Trophoblast cell (in vitro differentiated cells and primary cell): ENCODE measurements around the gene PLXDC2.

Experiments used
- DNase-seq, 2 donors: peaks; one replicate each; pipeline ENCODE4 v3.0.0-alpha.2; 2016
- H2AFZ ChIP-seq: 2 replicates; pipeline ENCODE4 v1.6.1; 2013; ENCODE audit warnings: low read length, moderate library complexity, mild to moderate bottlenecking; ENCODE audit not compliant: insufficient read depth, poor library complexity
- H2AK5ac ChIP-seq: 2 replicates; pipeline ENCODE4 v1.6.1; 2013; ENCODE audit warnings: mild to moderate bottlenecking, low read length
- H2BK120ac ChIP-seq: 2 replicates; pipeline ENCODE4 v1.6.1; 2013; ENCODE audit warnings: low read length, mild to moderate bottlenecking, moderate library complexity; ENCODE audit not compliant: insufficient read depth, poor library complexity
- H2BK12ac ChIP-seq: 2 replicates; pipeline ENCODE4 v1.6.1; 2013; ENCODE audit warnings: mild to moderate bottlenecking, low read length, moderate library complexity
- H2BK5ac ChIP-seq: 2 replicates; pipeline ENCODE4 v1.6.1; 2013; ENCODE audit warnings: low read length, low read depth, moderate library complexity, mild to moderate bottlenecking; ENCODE audit not compliant: poor library complexity
- H3K14ac ChIP-seq: 2 replicates; pipeline ENCODE4 v1.6.1; 2013; ENCODE audit warnings: mild to moderate bottlenecking, low read length
- H3K18ac ChIP-seq: 2 replicates; pipeline ENCODE4 v1.6.1; 2013; ENCODE audit warnings: mild to moderate bottlenecking, low read length
- H3K23ac ChIP-seq: 2 replicates; pipeline ENCODE4 v1.6.1; 2013; ENCODE audit warnings: low read length
- H3K27ac ChIP-seq: 2 replicates; pipeline ENCODE4 v1.5.1; 2013; ENCODE audit warnings: low read depth, mild to moderate bottlenecking, inconsistent platforms, low read length, moderate library complexity
- H3K27me3 ChIP-seq: 2 replicates; pipeline ENCODE4 v1.6.1; 2013; ENCODE audit warnings: inconsistent platforms, mild to moderate bottlenecking, low read length, moderate library complexity; ENCODE audit not compliant: insufficient read depth
- H3K36me3 ChIP-seq, 2 experiments: 1 replicate in 1 of 2; 2 replicates in 1 of 2; pipeline ENCODE4 v1.6.1; 2013; ENCODE audit warnings: low read length in 2 of 2, mild to moderate bottlenecking in 2 of 2, moderate library complexity in 1 of 2; ENCODE audit not compliant: insufficient read depth in 2 of 2, control insufficient read depth in 1 of 2
- H3K4ac ChIP-seq: 2 replicates; pipeline ENCODE4 v1.6.1; 2013; ENCODE audit warnings: low read depth, mild to moderate bottlenecking, low read length, moderate library complexity
- H3K4me1 ChIP-seq, 2 experiments: 1 replicate in 1 of 2; 2 replicates in 1 of 2; pipeline ENCODE4 v1.6.1; 2013; ENCODE audit warnings: low read length in 2 of 2, mild to moderate bottlenecking in 2 of 2, moderate library complexity in 1 of 2; ENCODE audit not compliant: insufficient read depth in 2 of 2, control insufficient read depth in 1 of 2
- H3K4me2 ChIP-seq: 2 replicates; pipeline ENCODE4 v1.6.1; 2013; ENCODE audit warnings: inconsistent platforms, mild to moderate bottlenecking, low read length, moderate library complexity
- H3K4me3 ChIP-seq: 2 replicates; pipeline ENCODE4 v1.5.1; 2013; ENCODE audit warnings: mild to moderate bottlenecking, low read depth, low read length, inconsistent platforms
- H3K79me1 ChIP-seq: one replicate; pipeline ENCODE4 v1.6.1; 2013; ENCODE audit warnings: low read length
- H3K79me2 ChIP-seq: 2 replicates; pipeline ENCODE4 v1.6.1; 2013; ENCODE audit warnings: low read length, mild to moderate bottlenecking; ENCODE audit not compliant: control insufficient read depth, insufficient read depth, poor library complexity
- H3K9ac ChIP-seq: 2 replicates; pipeline ENCODE4 v1.6.1; 2013; ENCODE audit warnings: mild to moderate bottlenecking, low read length
- H3K9me3 ChIP-seq: 2 replicates; pipeline ENCODE4 v1.6.1; 2013; ENCODE audit warnings: low read depth, mild to moderate bottlenecking, control low read depth, inconsistent platforms, low read length; ENCODE audit not compliant: insufficient read depth
- H4K12ac ChIP-seq: 2 replicates; pipeline ENCODE4 v1.6.1; 2013; ENCODE audit warnings: low read depth, mild to moderate bottlenecking, low read length, moderate library complexity
- H4K8ac ChIP-seq: 2 replicates; pipeline ENCODE4 v1.6.1; 2013; ENCODE audit warnings: low read depth, mild to moderate bottlenecking, low read length, moderate library complexity
- H4K91ac ChIP-seq: one replicate; pipeline ENCODE4 v1.6.1; 2013; ENCODE audit warnings: low read depth, mild to moderate bottlenecking, low read length, moderate library complexity
- WGBS: extraction: QIAGEN DNeasy Blood & Tissue Kit; methylation state at CpG from one replicate; pipeline ENCODE4 v1.1.7; 2013; ENCODE audit warnings: missing lambda C conversion rate; ENCODE audit not compliant: insufficient read length, insufficient coverage; ENCODE audit errors: extremely low coverage; 5-methylcytosine and 5-hydroxymethylcytosine counted together

PLXDC2 gene

DNA sequence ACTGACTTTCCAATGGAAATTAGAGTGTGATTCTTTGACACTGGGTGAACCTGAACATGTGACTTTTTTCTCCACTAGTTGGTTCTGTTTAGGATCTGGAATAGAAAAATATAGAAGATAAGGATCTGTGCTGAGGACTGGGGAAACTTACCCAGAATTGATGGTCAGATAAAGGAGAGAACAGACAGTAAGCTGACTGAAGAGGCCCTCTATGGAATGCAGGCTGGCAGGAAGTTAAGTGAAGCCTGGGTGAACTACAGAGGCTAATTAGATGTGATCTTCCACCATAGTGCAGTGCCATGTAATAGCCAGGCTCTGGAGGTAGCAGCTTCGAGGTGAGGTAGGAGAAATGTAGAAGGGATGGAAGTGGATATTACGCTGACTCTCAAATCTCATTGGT is 455.3 kb downstream of the PLXDC2 start:
- peak overlapping the region; percentile 96 for H3K27ac ChIP-seq
- H3K18ac ChIP-seq = no peak overlapping the region
- no CpG with 5 or more reads among the region's 2 CpGs for WGBS
- no peak overlapping the region for H3K4me3 ChIP-seq
- H2AFZ ChIP-seq = no peak overlapping the region
- H3K4ac ChIP-seq = no peak overlapping the region
- H3K79me1 ChIP-seq = peaks cover 19% of the 10 kb centered on the region
- DNase-seq = peak; percentile 2 to 41
- no peak overlapping the region for H4K12ac ChIP-seq
- no peaks in the 10 kb centered on the region for H3K27me3 ChIP-seq
- peaks cover 9 to 13% of the 10 kb centered on the region in 2 experiments for H3K4me1 ChIP-seq
- no peak overlapping the region for H3K4me2 ChIP-seq
- H3K9me3 ChIP-seq = no peaks in the 10 kb centered on the region
- H3K36me3 ChIP-seq = no peaks in the 10 kb centered on the region
- H3K23ac ChIP-seq = no peak overlapping the region
- no peak overlapping the region for H2AK5ac ChIP-seq
- no peak overlapping the region for H4K8ac ChIP-seq
- H3K79me2 ChIP-seq = no peaks in the 10 kb centered on the region
- no peak overlapping the region for H2BK120ac ChIP-seq
- H3K14ac ChIP-seq = no peak overlapping the region
- no peak overlapping the region for H2BK12ac ChIP-seq
- no peak overlapping the region for H3K9ac ChIP-seq
- H4K91ac ChIP-seq = no peak overlapping the region
- no peak overlapping the region for H2BK5ac ChIP-seq

DNA sequence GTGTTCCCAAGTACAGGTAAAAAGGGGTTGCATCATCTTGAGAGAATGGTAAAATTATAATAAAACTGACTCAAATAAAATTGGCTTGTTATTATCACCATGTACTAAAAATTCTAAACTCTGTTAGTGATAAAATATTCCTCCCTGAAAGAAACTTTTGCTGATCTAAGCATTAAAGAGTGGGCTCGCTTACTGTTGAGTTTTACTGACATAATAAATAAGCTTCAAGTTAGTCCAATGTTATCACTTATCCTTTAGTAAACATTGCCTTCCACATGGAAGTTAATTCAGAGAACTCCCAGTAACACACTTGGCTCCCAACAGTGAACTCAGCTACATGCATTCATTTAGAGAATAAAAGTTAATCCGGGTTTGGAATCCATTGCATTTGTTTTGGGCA is 456.4 kb downstream of the PLXDC2 start:
- no peak overlapping the region for H4K12ac ChIP-seq
- no CpG with 5 or more reads among the region's 2 CpGs for WGBS
- no peaks in the 10 kb centered on the region for H3K79me2 ChIP-seq
- no peaks in the 10 kb centered on the region for H3K9me3 ChIP-seq
- no peak overlapping the region for H4K91ac ChIP-seq
- H2BK120ac ChIP-seq = peak overlapping the region; percentile 66
- DNase-seq = no peak
- no peak overlapping the region for H4K8ac ChIP-seq
- no peak overlapping the region for H3K4me3 ChIP-seq
- H2AFZ ChIP-seq = no peak overlapping the region
- peaks cover 21% of the 10 kb centered on the region for H3K79me1 ChIP-seq
- peaks cover 9 to 13% of the 10 kb centered on the region in 2 experiments for H3K4me1 ChIP-seq
- no peak overlapping the region for H3K9ac ChIP-seq
- H3K4ac ChIP-seq = no peak overlapping the region
- H3K18ac ChIP-seq = no peak overlapping the region
- no peak overlapping the region for H3K23ac ChIP-seq
- peak overlapping the region; percentile 63 for H2BK5ac ChIP-seq
- no peak overlapping the region for H3K14ac ChIP-seq
- H3K27me3 ChIP-seq = no peaks in the 10 kb centered on the region
- H3K36me3 ChIP-seq = no peaks in the 10 kb centered on the region
- no peak overlapping the region for H2AK5ac ChIP-seq
- no peak overlapping the region for H3K4me2 ChIP-seq
- H3K27ac ChIP-seq = peak overlapping the region; percentile 65
- H2BK12ac ChIP-seq = no peak overlapping the region

DNA sequence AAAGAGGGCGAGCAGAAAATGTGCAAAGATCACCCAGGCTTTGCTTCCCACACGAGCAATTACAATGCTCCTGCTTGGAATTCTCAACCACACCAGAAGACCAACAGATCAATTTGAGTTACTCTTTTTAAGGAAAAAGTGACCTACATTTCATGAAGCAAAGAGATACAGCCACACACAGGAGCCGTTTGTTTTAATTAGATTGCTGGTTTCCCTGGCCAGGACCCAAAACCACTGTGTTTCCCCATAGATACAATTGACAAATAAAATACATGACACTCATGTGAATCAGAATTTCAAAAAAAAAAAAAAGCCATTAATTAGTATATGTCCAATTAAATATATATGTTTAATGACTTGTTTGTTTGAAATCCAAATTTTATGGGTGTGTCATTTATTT is 458.3 kb downstream of the PLXDC2 start:
- Histone ChIP-seq H3K23ac (no peak overlapping the region), H3K4me3 (no peak overlapping the region), H3K79me2 (no peaks in the 10 kb centered on the region), H2AFZ (no peak overlapping the region), H2BK5ac (peak overlapping the region; percentile 85), H4K8ac (peak overlapping the region; percentile 32), H3K4me1 (peaks cover 9 to 16% of the 10 kb centered on the region in 2 experiments), H4K12ac (no peak overlapping the region), H3K27me3 (no peaks in the 10 kb centered on the region), H2AK5ac (no peak overlapping the region), H3K9me3 (no peaks in the 10 kb centered on the region), H3K79me1 (peaks cover 23% of the 10 kb centered on the region), H3K4ac (no peak overlapping the region), H3K9ac (no peak overlapping the region), H4K91ac (peak overlapping the region; percentile 86), H3K36me3 (no peaks in the 10 kb centered on the region), H3K27ac (no peak overlapping the region), H2BK12ac (peak overlapping the region; percentile 93), H3K18ac (no peak overlapping the region), H3K4me2 (no peak overlapping the region), H3K14ac (no peak overlapping the region), H2BK120ac (peak overlapping the region; percentile 92)
- no CpG with 5 or more reads among the region's 3 CpGs for WGBS
- no peak for DNase-seq

DNA sequence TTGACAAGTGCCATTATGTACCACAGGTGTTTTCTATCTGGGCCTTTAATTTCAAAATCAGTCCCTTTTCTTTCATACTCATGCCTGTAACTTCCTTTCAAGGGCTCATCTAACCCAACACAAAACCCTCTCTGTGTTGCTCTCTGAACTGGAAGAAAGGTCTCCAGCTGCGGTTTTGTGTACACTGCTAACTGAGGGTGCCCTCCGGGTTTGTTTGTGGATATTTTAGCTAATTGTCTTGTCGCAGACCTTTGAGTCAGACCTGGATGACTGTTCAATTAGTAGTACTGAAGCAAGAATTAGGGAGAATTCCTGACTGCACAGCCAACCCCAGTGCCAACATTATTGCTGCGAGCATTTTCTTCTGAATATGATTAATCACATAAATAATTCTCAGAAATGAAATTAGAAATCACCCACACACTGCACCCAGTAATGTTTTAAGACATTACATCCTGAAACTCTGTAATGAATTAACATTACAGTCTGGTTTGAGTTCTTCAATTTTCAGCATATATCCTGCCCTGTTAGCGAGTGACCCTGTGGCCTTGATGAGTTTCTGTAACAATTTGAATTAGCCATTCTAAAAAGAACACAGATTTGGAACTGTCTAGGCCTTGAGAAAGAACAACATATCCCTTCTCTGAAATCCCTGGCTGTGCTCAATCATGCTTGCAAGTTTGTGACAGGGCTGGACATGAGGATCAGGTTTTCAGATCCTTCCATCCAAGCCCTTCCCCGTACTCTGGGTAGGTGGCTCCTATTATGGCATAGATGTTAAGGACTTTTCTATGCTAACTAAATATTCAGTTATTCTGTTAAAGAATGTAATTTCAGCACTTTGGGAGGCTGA is 460.1 kb downstream of the PLXDC2 start:
- Histone ChIP-seq H3K79me2 (no peaks in the 10 kb centered on the region), H2BK120ac (peak overlapping the region; percentile 96), H2AK5ac (no peak overlapping the region), H4K8ac (no peak overlapping the region), H3K27me3 (no peaks in the 10 kb centered on the region), H3K79me1 (peaks cover 17% of the 10 kb centered on the region), H3K23ac (no peak overlapping the region), H3K4ac (peak overlapping the region; percentile 78), H3K14ac (peak overlapping the region; percentile 70), H3K9ac (no peak overlapping the region), H4K12ac (no peak overlapping the region), H3K18ac (no peak overlapping the region), H3K27ac (peak overlapping the region; percentile 98), H3K4me3 (no peak overlapping the region), H3K4me1 (peaks cover 6 to 14% of the 10 kb centered on the region in 2 experiments), H2BK12ac (peak overlapping the region; percentile 80), H3K36me3 (no peaks in the 10 kb centered on the region), H2AFZ (no peak overlapping the region), H4K91ac (peak overlapping the region; percentile 54), H2BK5ac (peak overlapping the region; percentile 95), H3K4me2 (no peak overlapping the region), H3K9me3 (no peaks in the 10 kb centered on the region)
- no CpG with 5 or more reads among the region's 6 CpGs for WGBS
- DNase-seq = peak; percentile 76 to 80
